Measurements from ENCODE around the gene GRIP1.

GRCh38 chr12:66352197-66352596 is 326.7 kb downstream of the GRIP1 start:
- TF ChIP-seq CEBPB (IDR thresholded peaks at IDR 0.05) (no peak), ZBTB7A (IDR thresholded peaks at IDR 0.05; ENCODE audit: low read depth) (no peak), TAF1 (IDR thresholded peaks at IDR 0.05; ENCODE audit: low read depth) (no peak), NFIC (IDR thresholded peaks at IDR 0.05) (no peak), USF1 (IDR thresholded peaks at IDR 0.05) (no peak), CREB1 (IDR thresholded peaks at IDR 0.05; ENCODE audit: low read depth) (no peak), TEAD4 (IDR thresholded peaks at IDR 0.05) (no peak), MAX (IDR thresholded peaks at IDR 0.05) (no peak), REST (IDR thresholded peaks at IDR 0.05; ENCODE audit: low read depth) (no peak), EP300 (IDR thresholded peaks at IDR 0.05; ENCODE audit: borderline replicate concordance) (no peak), FOXM1 (IDR thresholded peaks at IDR 0.05; ENCODE audit: borderline replicate concordance, low read depth) (no peak)
